AG09319 (cell line): ENCODE results near the gene SNIP1.

Experiments
- DNase-seq: peaks from one replicate; pipeline ENCODE4 v3.0.0-alpha.2; 2010; ENCODE audit warnings: low read depth; ENCODE audit errors: extremely low read depth
- CTCF ChIP-seq: IDR thresholded peaks from 2 replicates; pipeline ENCODE4 v1.5.1; 2011; ENCODE audit warnings: low read depth, mild to moderate bottlenecking, inconsistent platforms, low read length, moderate library complexity

SNIP1 gene

GRCh38 chr1:37498872-37499617 is 55.0 kb downstream of the SNIP1 start:
- no peak for TF ChIP-seq CTCF
- no peak for DNase-seq

- DNase-seq = no peak
- TF ChIP-seq CTCF = no peak
These were observed 56.3 kb downstream of the SNIP1 start for GRCh38 chr1:37497832-37498231.

GRCh38 chr1:37495875-37496274 is 58.2 kb downstream of the SNIP1 start:
- DNase-seq = no peak
- no peak for TF ChIP-seq CTCF

GRCh38 chr1:37493336-37494098 is 60.6 kb downstream of the SNIP1 start:
- TF ChIP-seq CTCF = no peak
- DNase-seq = no peak

GRCh38 chr1:37487619-37487984 is 66.5 kb downstream of the SNIP1 start:
- no peak for DNase-seq
- no peak for TF ChIP-seq CTCF

- DNase-seq = no peak
- TF ChIP-seq CTCF = peak; percentile 100
These were observed 67.1 kb downstream of the SNIP1 start for GRCh38 chr1:37486680-37487618.
